ENCODE results near the gene ARHGAP22. TPM values are rescaled to one million over a fixed set of nuclear protein-coding genes. Genes with fewer than 3 reads are reported as not detected.

Gene ARHGAP22
- total RNA-seq, 4 donors from 2014 or later, result 3.2 to 24.0 (median 9.9) TPM

DNA sequence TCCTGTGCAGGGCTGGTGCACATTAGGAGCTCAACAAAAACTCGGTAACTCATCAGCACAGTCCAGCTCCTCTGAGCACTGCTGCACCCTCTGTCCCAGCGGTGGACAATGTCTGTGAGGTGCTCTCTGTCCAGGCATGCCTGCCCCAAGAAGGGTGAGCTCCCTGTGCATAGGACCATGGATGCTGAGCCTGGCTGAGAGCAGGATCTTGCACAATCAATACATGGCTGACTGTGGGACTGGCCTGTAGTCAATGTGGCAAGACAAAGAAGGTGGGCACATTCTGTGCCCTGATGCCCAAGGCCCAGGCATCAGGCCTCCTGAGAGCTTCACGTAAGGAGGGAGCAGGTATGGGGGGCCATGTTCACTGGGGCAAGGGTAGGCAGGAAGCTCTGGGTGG is 17.1 kb downstream of the ARHGAP22 start:
- no peak for DNase-seq (ENCODE audit: low spot score)

DNA sequence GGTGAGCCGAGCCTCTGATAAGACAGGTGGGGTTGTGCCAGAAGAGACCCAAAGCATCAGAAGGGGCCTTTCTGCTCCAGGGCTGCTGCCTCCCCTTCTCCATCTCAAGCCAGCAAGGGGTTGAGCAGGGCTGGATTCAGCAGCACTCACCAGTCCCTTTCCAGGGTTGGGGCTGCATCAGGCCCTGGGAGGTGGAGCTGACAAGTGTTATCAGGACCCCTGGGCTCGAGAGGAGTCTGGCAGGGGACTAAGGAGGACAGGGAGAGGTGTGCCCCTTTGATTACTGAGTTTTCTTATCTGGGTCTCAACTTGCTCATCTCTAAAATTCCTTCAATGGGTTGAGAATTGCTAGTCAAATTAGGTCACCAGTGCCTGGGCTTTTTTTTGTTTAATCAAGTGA is 17.8 kb downstream of the ARHGAP22 start:
- TF ChIP-seq, protein P1, sequence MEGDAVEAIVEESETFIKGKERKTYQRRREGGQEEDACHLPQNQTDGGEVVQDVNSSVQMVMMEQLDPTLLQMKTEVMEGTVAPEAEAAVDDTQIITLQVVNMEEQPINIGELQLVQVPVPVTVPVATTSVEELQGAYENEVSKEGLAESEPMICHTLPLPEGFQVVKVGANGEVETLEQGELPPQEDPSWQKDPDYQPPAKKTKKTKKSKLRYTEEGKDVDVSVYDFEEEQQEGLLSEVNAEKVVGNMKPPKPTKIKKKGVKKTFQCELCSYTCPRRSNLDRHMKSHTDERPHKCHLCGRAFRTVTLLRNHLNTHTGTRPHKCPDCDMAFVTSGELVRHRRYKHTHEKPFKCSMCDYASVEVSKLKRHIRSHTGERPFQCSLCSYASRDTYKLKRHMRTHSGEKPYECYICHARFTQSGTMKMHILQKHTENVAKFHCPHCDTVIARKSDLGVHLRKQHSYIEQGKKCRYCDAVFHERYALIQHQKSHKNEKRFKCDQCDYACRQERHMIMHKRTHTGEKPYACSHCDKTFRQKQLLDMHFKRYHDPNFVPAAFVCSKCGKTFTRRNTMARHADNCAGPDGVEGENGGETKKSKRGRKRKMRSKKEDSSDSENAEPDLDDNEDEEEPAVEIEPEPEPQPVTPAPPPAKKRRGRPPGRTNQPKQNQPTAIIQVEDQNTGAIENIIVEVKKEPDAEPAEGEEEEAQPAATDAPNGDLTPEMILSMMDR (IDR thresholded peaks at IDR 0.05), result no peak
- no peak for ATAC-seq (ENCODE audit: low FRiP score)
- no peak for DNase-seq (ENCODE audit: low spot score)

More for the DNA sequence above, 17.1 kb downstream of the ARHGAP22 start:
- TF ChIP-seq, protein P1 (IDR thresholded peaks at IDR 0.05), result no peak
- ATAC-seq (ENCODE audit: low FRiP score), result no peak

DNA sequence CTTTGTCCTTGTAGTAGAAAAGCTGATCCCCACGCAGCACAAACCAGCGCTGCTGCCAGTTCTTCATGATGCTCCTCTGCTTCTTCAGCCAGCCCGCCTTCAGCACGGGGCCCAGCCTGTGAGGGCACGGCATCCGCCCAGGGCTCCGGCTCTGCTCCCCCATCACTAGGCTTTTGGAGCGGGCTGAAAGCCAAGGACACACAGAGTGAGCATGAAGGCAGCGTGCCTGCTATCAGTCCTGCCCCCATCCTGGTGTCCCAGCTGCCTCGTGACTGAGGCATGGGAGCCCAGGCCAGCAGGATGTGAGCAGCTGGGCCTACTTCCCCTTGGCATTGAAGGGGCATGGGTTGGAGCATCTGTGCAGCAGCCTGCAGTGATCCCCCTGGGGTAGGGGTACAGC is 21.9 kb downstream of the ARHGAP22 start:
- TF ChIP-seq, protein P1 (IDR thresholded peaks at IDR 0.05), result no peak
- DNase-seq (ENCODE audit: low spot score), result no peak
- no peak for ATAC-seq (ENCODE audit: low FRiP score)

DNA sequence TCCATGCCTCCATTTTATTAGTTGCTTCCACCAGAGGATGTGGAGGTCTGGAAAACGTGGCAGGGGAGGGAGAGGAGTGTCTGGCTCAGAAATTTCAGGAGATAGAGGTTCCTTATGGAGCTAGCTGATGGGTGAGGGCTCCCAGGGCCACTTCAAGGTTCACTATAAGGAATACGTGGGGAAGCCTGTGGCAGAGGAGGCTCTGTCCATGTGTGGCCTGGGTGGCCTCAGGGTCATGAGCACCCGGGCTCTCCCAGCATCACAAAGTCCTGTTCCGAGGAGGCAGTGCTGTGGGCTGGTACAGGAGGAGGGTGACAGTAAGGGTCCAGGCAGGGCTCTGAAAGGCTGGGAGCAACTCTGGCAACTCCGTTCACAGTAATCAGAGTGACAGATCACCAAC is 24.6 kb downstream of the ARHGAP22 start:
- no peak for DNase-seq (ENCODE audit: low spot score)
- TF ChIP-seq, protein P1 (IDR thresholded peaks at IDR 0.05), result no peak
- no peak for ATAC-seq (ENCODE audit: low FRiP score)

DNA sequence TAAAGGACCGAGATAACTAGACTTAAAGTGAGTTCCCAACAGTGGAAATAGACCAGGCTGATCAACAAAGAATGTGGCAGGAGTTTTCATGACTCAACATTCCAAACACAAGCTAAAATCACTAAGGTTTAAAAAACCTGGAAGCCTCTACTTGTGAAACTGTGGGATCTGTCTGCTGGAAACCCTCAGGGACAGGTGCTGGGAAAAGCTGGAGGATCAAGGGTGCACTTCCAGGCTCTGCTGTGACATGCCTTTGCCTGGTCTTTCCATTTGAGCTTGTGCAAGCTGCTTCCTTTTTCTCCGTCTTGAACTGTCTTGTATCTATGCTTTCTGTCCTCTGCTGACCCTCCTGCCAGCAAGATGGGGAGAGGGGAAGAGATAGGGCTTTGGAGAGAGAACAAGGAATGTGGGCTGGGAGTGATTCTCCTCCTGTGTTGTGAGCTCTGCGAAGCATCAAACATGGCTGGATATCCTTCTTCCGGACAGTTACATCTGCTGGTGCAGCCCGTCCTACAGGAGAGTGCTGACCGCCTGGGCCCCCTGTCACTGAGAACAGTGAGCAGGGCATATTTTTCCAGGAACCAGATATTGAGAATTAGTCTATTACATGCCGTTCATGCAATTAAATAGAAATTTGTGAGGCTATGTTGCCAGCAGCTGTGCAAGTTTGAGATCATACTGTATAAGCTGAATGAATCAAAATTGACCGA is 25.5 kb downstream of the ARHGAP22 start:
- DNase-seq (ENCODE audit: low spot score), result no peak
- TF ChIP-seq, protein P1 (IDR thresholded peaks at IDR 0.05), result no peak
- ATAC-seq (ENCODE audit: low FRiP score), result peak; percentile 50

DNA sequence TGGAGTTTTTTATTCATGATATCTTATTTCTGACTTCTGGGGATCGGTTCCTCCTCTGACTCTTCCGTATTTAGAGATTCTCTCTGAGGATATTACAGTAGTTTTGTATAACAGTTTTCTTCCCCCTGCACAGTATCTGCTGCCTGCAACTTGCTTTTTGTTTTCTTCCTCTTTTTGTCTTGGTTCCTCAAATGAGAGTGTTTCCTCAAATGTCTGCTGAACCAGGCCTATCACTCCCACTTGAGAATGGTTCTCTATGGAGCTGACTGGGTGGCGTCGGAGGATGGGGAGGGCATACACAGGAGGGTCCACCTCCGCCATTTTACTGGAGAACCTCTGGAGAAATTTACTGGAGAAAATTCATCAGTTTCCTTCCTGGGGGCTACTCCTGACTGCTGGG is 27.7 kb downstream of the ARHGAP22 start:
- ATAC-seq (ENCODE audit: low FRiP score) (no peak), DNase-seq (ENCODE audit: low spot score) (no peak)
- TF ChIP-seq, protein P1 (IDR thresholded peaks at IDR 0.05), result no peak

DNA sequence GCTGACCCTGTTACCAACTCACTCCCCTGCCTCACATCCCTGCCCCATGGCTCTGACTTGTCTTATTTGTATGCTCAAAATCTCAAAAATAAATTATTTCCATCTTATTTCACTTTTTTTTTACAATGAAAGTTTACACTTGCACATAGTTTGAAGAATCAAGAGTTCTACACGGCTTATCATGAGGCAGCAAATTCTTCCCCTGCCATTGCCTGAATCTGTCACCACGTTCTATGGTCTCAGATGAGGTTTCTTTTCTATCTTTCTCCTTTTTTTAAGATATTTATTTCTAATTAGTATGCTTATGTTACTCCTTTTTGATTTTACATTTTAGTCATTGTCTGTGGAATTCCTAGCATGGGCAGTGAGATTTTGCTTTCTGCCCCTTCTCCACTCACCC is 28.4 kb downstream of the ARHGAP22 start:
- DNase-seq (ENCODE audit: low spot score) (no peak), ATAC-seq (ENCODE audit: low FRiP score) (no peak)
- TF ChIP-seq, protein P1 (IDR thresholded peaks at IDR 0.05), result no peak

Measured in omental fat pad (tissue), 4 donors.